ENCODE measurements around the gene WHAMM. TPM values are rescaled to one million over a fixed set of nuclear protein-coding genes. Genes with fewer than 3 reads are reported as not detected.

Gene WHAMM
- total RNA-seq, 1 donor from 2014 or later = 9.3 TPM

DNA sequence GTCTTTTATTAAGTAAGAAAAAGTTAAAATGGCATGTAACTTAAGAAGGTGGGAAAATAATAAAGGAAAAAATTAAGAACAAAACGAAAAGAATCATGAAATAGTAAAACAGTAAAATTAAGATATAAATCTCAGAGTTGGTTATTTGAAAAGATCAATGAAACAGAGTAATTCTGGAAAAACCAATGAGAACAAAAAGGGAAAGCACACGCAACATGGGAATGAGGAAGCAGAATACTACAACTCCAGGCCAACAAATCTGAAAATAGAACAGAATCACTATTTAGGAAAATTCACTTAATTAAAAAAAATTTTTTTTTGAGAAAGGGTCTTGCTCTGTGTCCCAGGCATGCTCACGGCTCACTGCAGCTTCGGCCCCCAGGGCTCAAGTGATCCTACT lies 30.7 kb downstream of the WHAMM start:
- DNase-seq (ENCODE audit: extremely low spot score in 2 of 2) = no peak
- Histone ChIP-seq H3K27ac (no peak overlapping the region), H3K27me3 (no peaks in the 10 kb centered on the region), H3K36me3 (peaks cover 0 to 31% of the 10 kb centered on the region in 2 donors), H3K4me1 (no peaks in the 10 kb centered on the region), H3K9me3 (no peaks in the 10 kb centered on the region), H3K4me3 (no peak overlapping the region)
- TF ChIP-seq, protein P1, sequence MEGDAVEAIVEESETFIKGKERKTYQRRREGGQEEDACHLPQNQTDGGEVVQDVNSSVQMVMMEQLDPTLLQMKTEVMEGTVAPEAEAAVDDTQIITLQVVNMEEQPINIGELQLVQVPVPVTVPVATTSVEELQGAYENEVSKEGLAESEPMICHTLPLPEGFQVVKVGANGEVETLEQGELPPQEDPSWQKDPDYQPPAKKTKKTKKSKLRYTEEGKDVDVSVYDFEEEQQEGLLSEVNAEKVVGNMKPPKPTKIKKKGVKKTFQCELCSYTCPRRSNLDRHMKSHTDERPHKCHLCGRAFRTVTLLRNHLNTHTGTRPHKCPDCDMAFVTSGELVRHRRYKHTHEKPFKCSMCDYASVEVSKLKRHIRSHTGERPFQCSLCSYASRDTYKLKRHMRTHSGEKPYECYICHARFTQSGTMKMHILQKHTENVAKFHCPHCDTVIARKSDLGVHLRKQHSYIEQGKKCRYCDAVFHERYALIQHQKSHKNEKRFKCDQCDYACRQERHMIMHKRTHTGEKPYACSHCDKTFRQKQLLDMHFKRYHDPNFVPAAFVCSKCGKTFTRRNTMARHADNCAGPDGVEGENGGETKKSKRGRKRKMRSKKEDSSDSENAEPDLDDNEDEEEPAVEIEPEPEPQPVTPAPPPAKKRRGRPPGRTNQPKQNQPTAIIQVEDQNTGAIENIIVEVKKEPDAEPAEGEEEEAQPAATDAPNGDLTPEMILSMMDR (IDR thresholded peaks at IDR 0.05) = no peak
- intact Hi-C loops (cut with DNase I) = no loop called here

- intact Hi-C loops (cut with DNase I) = no loop called here
- Histone ChIP-seq H3K4me3 (no peak overlapping the region), H3K27me3 (no peaks in the 10 kb centered on the region), H3K27ac (no peak overlapping the region), H3K36me3 (no peaks in the 10 kb centered on the region), H3K9me3 (no peaks in the 10 kb centered on the region), H3K4me1 (no peaks in the 10 kb centered on the region)
- TF ChIP-seq POLR2A (IDR thresholded peaks at IDR 0.05) = no peak
- no peak for DNase-seq (ENCODE audit: extremely low spot score in 2 of 2)
Measured at GRCh38 chr15:82843566-82843965, 34.1 kb downstream of the WHAMM start.

GRCh38 chr15:82845686-82846085 lies 36.3 kb downstream of the WHAMM start:
- TF ChIP-seq POLR2A (IDR thresholded peaks at IDR 0.05) = no peak
- TF ChIP-seq POLR2AphosphoS5 (IDR thresholded peaks at IDR 0.05; ENCODE audit: insufficient read depth in 1 of 2, low read depth in 1 of 2) = no peak
- TF ChIP-seq, protein P1 (IDR thresholded peaks at IDR 0.05) = no peak
- intact Hi-C loops (cut with DNase I) = no loop called here

DNA sequence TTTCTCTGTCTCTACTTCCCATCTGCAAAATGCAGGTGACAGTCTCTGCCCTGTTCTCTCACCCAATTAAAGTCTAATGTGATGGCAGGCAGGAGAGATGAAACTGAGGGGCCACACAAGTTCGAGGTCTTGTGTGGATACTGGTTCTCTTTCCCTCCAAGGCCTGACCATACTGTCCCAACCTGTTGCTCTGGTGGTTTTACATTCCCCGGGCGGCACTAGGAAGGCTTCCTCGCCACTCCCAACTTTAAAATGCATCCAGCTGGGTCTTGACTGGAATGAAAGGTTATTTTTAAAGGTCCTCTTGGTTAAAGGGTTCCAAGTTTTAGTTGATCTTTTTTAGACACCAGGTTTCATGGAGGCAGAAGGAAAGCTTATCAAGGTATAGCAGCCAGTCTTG lies 37.2 kb downstream of the WHAMM start:
- H3K27me3 ChIP-seq = no peaks in the 10 kb centered on the region
- TF ChIP-seq POLR2A (IDR thresholded peaks at IDR 0.05) (no peak), POLR2AphosphoS5 (IDR thresholded peaks at IDR 0.05; ENCODE audit: insufficient read depth in 1 of 2, low read depth in 1 of 2) (no peak)
- TF ChIP-seq, protein P1 (IDR thresholded peaks at IDR 0.05) = no peak
- intact Hi-C loops (cut with DNase I) = no loop called here
- no peaks in the 10 kb centered on the region for H3K9me3 ChIP-seq
- H3K27ac ChIP-seq = no peak overlapping the region
- no peaks in the 10 kb centered on the region for H3K4me1 ChIP-seq
- DNase-seq (ENCODE audit: extremely low spot score in 2 of 2) = no peak
- H3K36me3 ChIP-seq = no peaks in the 10 kb centered on the region
- H3K4me3 ChIP-seq = no peak overlapping the region

More at GRCh38 chr15:82845686-82846085, 36.3 kb downstream of the WHAMM start:
- H3K27ac ChIP-seq = no peak overlapping the region
- no peaks in the 10 kb centered on the region for H3K4me1 ChIP-seq
- no peaks in the 10 kb centered on the region for H3K36me3 ChIP-seq
- no peak overlapping the region for H3K4me3 ChIP-seq
- H3K9me3 ChIP-seq = no peaks in the 10 kb centered on the region
- no peaks in the 10 kb centered on the region for H3K27me3 ChIP-seq
- DNase-seq (ENCODE audit: extremely low spot score in 2 of 2) = no peak

GRCh38 chr15:82847703-82848102 lies 38.3 kb downstream of the WHAMM start:
- DNase-seq (ENCODE audit: extremely low spot score in 2 of 2) = no peak
- Histone ChIP-seq H3K4me3 (no peak overlapping the region), H3K27me3 (no peaks in the 10 kb centered on the region), H3K36me3 (no peaks in the 10 kb centered on the region), H3K4me1 (no peaks in the 10 kb centered on the region), H3K9me3 (no peaks in the 10 kb centered on the region), H3K27ac (no peak overlapping the region)
- intact Hi-C loops (cut with DNase I) = no loop called here
- no peak for TF ChIP-seq POLR2A (IDR thresholded peaks at IDR 0.05)
- TF ChIP-seq POLR2AphosphoS5 (IDR thresholded peaks at IDR 0.05; ENCODE audit: insufficient read depth in 1 of 2, low read depth in 1 of 2) = no peak
- TF ChIP-seq, protein P1 (IDR thresholded peaks at IDR 0.05) = no peak

Measured in vagina (tissue), 2 donors.